HepG2 (cell line): ENCODE data around the gene CIART. TPM values are rescaled to one million over a fixed set of nuclear protein-coding genes. Genes with fewer than 3 reads are reported as not detected.

Experiments used
- HNRNPLL ChIP-seq: fragments of 200-400 bp; formaldehyde crosslinking; IDR thresholded peaks from 2 replicates; pipeline ENCODE4 v1.6.1; 2017; ENCODE audit warnings: mild to moderate bottlenecking, low read depth, low read length; ENCODE audit not compliant: poor library complexity, severe bottlenecking
- MIXL1 ChIP-seq: IDR thresholded peaks from 2 replicates; pipeline ENCODE4 v1.6.1; 2016
- MYC ChIP-seq: sonication (generic); formaldehyde crosslinking; IDR thresholded peaks from 2 replicates; pipeline ENCODE4 v1.9.0; 2021; ENCODE audit warnings: missing genetic modification reagents, borderline replicate concordance
- SAP130 ChIP-seq: IDR thresholded peaks from 2 replicates; pipeline ENCODE4 v1.6.1; 2016; ENCODE audit warnings: low read depth
- TBX2 ChIP-seq: sonication (generic); formaldehyde crosslinking; IDR thresholded peaks from 2 replicates; pipeline ENCODE4 v1.5.0; 2020; ENCODE audit warnings: missing genetic modification reagents, mild to moderate bottlenecking, borderline replicate concordance
- ZMAT3 ChIP-seq: sonication (generic); formaldehyde crosslinking; conservative IDR thresholded peaks from 2 replicates; pipeline ENCODE4 v1.7.0; 2021; ENCODE audit warnings: missing genetic modification reagents
- ZNF614 ChIP-seq: IDR thresholded peaks from 2 replicates; pipeline ENCODE4 v1.6.1; 2018; ENCODE audit warnings: missing biosample characterization, missing genetic modification reagents, inconsistent platforms, borderline replicate concordance
- ZSCAN30 ChIP-seq: sonication (generic); formaldehyde crosslinking; IDR thresholded peaks from 2 replicates; pipeline ENCODE4 v1.5.0; 2020; ENCODE audit warnings: mild to moderate bottlenecking, missing genetic modification reagents
- polyA plus RNA-seq, 8 experiments: library from polyadenylated mRNA; depleted of rRNA in 3 of 8; stranded (reverse) in 7 of 8; unstranded in 1 of 8; fragments of >200 nt; fragmentation: Illumina TruSeq in 4 of 8; extraction: Trizol in 4 of 8; gene quantifications; 2 replicates each; pipeline versions ENCODE4 v1.2.1 to v1.2.3, GENCODE V29; 2011 to 2016; ENCODE audit warnings: low read depth in 4 of 8, missing spikeins in 1 of 8, mixed read lengths in 1 of 8; ENCODE audit not compliant: insufficient read depth in 1 of 8
- total RNA-seq, 5 experiments: library from RNA; depleted of rRNA; stranded (reverse); fragments of >200 nt; fragmentation: Illumina TruSeq; extraction: Trizol; gene quantifications; 2 replicates each; pipeline ENCODE4 v1.2.3, GENCODE V29; 2016; ENCODE audit warnings: low read depth in 1 of 5
- TF ChIP-seq, protein P1 (sequence below): sonication (generic); formaldehyde crosslinking; IDR thresholded peaks from 2 replicates; pipeline ENCODE4 v1.5.1; 2020; ENCODE audit warnings: mild to moderate bottlenecking, missing genetic modification reagents, moderate library complexity
- TF ChIP-seq, protein P2 (sequence below): sonication (generic); formaldehyde crosslinking; IDR thresholded peaks from 2 replicates; pipeline ENCODE4 v1.4.0; 2020; ENCODE audit warnings: missing genetic modification reagents
- TF ChIP-seq, protein P3 (sequence below): IDR thresholded peaks from 2 replicates; pipeline ENCODE4 v1.6.1; 2016; ENCODE audit warnings: missing genetic modification reagents, missing compliant biosample characterization
- TF ChIP-seq, protein P4 (sequence below): sonication (generic); formaldehyde crosslinking; IDR thresholded peaks from 2 replicates; pipeline ENCODE4 v1.4.0; 2020; ENCODE audit warnings: missing genetic modification reagents

The CIART gene
- total and polyA plus RNA-seq, 2 of the 13 experiments (the other 11 are each of a cell fraction or from before 2014, with no cell fraction given) = 0.58 TPM; not detected in 1

DNA sequence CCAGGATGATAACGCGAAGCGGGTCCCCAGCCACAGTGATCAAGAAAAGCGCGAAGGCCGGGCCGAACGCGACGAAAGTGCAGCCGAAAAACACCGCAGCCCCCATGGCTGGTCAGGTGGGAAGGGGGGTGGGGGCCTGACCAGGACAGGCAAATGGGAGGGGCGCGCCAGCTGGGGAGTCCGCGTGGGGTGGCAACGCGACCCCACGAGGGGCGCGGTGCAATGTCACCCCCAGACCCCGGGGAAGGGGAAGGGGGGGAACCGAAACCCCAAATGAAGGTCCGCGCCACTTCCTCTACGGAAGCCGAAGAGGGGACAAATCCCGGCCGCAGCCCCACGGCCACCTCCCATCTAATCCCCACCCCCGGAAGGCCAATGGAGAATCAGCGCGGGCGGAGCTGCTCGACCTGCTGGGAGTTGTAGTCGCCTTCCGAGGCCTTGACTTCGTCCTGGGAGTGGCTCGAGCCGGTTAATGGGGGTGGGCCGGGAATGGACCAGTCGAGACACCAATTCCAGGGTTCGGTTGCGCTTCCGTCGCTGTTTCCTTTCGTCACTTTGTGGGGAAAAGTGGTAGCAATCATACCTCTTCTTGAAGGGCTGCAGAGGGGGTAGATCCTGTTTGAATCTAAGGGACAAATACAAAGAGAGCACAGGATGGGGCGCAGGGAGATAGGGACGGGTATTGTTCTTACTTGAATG, 13.5 kb upstream of the CIART start, which contains the start of gene APH1A (continued):
- TF ChIP-seq, protein P1, sequence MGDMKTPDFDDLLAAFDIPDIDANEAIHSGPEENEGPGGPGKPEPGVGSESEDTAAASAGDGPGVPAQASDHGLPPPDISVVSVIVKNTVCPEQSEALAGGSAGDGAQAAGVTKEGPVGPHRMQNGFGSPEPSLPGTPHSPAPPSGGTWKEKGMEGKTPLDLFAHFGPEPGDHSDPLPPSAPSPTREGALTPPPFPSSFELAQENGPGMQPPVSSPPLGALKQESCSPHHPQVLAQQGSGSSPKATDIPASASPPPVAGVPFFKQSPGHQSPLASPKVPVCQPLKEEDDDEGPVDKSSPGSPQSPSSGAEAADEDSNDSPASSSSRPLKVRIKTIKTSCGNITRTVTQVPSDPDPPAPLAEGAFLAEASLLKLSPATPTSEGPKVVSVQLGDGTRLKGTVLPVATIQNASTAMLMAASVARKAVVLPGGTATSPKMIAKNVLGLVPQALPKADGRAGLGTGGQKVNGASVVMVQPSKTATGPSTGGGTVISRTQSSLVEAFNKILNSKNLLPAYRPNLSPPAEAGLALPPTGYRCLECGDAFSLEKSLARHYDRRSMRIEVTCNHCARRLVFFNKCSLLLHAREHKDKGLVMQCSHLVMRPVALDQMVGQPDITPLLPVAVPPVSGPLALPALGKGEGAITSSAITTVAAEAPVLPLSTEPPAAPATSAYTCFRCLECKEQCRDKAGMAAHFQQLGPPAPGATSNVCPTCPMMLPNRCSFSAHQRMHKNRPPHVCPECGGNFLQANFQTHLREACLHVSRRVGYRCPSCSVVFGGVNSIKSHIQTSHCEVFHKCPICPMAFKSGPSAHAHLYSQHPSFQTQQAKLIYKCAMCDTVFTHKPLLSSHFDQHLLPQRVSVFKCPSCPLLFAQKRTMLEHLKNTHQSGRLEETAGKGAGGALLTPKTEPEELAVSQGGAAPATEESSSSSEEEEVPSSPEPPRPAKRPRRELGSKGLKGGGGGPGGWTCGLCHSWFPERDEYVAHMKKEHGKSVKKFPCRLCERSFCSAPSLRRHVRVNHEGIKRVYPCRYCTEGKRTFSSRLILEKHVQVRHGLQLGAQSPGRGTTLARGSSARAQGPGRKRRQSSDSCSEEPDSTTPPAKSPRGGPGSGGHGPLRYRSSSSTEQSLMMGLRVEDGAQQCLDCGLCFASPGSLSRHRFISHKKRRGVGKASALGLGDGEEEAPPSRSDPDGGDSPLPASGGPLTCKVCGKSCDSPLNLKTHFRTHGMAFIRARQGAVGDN = peak; percentile 76
- TF ChIP-seq TBX2 (CRISPR knock-in tag) = peak; percentile 80
- TF ChIP-seq ZNF614 = peak; percentile 30; the same call in 1 of the 2 replicates
- peak; percentile 73; the same call in 1 of the 2 replicates for TF ChIP-seq MYC (CRISPR knock-in tag)
- 0 out of 2 replicates have a peak, but pooled peaks have one; percentile 67 for TF ChIP-seq ZSCAN30 (CRISPR knock-in tag)
- TF ChIP-seq, protein P2, sequence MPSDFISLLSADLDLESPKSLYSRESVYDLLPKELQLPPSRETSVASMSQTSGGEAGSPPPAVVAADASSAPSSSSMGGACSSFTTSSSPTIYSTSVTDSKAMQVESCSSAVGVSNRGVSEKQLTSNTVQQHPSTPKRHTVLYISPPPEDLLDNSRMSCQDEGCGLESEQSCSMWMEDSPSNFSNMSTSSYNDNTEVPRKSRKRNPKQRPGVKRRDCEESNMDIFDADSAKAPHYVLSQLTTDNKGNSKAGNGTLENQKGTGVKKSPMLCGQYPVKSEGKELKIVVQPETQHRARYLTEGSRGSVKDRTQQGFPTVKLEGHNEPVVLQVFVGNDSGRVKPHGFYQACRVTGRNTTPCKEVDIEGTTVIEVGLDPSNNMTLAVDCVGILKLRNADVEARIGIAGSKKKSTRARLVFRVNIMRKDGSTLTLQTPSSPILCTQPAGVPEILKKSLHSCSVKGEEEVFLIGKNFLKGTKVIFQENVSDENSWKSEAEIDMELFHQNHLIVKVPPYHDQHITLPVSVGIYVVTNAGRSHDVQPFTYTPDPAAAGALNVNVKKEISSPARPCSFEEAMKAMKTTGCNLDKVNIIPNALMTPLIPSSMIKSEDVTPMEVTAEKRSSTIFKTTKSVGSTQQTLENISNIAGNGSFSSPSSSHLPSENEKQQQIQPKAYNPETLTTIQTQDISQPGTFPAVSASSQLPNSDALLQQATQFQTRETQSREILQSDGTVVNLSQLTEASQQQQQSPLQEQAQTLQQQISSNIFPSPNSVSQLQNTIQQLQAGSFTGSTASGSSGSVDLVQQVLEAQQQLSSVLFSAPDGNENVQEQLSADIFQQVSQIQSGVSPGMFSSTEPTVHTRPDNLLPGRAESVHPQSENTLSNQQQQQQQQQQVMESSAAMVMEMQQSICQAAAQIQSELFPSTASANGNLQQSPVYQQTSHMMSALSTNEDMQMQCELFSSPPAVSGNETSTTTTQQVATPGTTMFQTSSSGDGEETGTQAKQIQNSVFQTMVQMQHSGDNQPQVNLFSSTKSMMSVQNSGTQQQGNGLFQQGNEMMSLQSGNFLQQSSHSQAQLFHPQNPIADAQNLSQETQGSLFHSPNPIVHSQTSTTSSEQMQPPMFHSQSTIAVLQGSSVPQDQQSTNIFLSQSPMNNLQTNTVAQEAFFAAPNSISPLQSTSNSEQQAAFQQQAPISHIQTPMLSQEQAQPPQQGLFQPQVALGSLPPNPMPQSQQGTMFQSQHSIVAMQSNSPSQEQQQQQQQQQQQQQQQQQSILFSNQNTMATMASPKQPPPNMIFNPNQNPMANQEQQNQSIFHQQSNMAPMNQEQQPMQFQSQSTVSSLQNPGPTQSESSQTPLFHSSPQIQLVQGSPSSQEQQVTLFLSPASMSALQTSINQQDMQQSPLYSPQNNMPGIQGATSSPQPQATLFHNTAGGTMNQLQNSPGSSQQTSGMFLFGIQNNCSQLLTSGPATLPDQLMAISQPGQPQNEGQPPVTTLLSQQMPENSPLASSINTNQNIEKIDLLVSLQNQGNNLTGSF = 0 out of 2 replicates have a peak, but pooled peaks have one; percentile 66
- TF ChIP-seq, protein P3, sequence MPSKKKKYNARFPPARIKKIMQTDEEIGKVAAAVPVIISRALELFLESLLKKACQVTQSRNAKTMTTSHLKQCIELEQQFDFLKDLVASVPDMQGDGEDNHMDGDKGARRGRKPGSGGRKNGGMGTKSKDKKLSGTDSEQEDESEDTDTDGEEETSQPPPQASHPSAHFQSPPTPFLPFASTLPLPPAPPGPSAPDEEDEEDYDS (CRISPR knock-in tag) = peak; percentile 33
- peak; percentile 38; the same call in 1 of the 2 replicates for TF ChIP-seq ZMAT3 (CRISPR knock-in tag)
- TF ChIP-seq HNRNPLL = peak; percentile 70
- TF ChIP-seq MIXL1 (CRISPR knock-in tag) = peak; percentile 31; the same call in 1 of the 2 replicates
- TF ChIP-seq, protein P4, sequence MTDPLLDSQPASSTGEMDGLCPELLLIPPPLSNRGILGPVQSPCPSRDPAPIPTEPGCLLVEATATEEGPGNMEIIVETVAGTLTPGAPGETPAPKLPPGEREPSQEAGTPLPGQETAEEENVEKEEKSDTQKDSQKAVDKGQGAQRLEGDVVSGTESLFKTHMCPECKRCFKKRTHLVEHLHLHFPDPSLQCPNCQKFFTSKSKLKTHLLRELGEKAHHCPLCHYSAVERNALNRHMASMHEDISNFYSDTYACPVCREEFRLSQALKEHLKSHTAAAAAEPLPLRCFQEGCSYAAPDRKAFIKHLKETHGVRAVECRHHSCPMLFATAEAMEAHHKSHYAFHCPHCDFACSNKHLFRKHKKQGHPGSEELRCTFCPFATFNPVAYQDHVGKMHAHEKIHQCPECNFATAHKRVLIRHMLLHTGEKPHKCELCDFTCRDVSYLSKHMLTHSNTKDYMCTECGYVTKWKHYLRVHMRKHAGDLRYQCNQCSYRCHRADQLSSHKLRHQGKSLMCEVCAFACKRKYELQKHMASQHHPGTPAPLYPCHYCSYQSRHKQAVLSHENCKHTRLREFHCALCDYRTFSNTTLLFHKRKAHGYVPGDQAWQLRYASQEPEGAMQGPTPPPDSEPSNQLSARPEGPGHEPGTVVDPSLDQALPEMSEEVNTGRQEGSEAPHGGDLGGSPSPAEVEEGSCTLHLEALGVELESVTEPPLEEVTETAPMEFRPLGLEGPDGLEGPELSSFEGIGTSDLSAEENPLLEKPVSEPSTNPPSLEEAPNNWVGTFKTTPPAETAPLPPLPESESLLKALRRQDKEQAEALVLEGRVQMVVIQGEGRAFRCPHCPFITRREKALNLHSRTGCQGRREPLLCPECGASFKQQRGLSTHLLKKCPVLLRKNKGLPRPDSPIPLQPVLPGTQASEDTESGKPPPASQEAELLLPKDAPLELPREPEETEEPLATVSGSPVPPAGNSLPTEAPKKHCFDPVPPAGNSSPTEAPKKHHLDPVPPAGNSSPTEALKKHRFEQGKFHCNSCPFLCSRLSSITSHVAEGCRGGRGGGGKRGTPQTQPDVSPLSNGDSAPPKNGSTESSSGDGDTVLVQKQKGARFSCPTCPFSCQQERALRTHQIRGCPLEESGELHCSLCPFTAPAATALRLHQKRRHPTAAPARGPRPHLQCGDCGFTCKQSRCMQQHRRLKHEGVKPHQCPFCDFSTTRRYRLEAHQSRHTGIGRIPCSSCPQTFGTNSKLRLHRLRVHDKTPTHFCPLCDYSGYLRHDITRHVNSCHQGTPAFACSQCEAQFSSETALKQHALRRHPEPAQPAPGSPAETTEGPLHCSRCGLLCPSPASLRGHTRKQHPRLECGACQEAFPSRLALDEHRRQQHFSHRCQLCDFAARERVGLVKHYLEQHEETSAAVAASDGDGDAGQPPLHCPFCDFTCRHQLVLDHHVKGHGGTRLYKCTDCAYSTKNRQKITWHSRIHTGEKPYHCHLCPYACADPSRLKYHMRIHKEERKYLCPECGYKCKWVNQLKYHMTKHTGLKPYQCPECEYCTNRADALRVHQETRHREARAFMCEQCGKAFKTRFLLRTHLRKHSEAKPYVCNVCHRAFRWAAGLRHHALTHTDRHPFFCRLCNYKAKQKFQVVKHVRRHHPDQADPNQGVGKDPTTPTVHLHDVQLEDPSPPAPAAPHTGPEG = 0 out of 2 replicates have a peak, but pooled peaks have one; percentile 35
- TF ChIP-seq SAP130 (CRISPR knock-in tag) = peak; percentile 92
